Measurements from ENCODE around the gene CCDC190.

- TF ChIP-seq, protein P1, sequence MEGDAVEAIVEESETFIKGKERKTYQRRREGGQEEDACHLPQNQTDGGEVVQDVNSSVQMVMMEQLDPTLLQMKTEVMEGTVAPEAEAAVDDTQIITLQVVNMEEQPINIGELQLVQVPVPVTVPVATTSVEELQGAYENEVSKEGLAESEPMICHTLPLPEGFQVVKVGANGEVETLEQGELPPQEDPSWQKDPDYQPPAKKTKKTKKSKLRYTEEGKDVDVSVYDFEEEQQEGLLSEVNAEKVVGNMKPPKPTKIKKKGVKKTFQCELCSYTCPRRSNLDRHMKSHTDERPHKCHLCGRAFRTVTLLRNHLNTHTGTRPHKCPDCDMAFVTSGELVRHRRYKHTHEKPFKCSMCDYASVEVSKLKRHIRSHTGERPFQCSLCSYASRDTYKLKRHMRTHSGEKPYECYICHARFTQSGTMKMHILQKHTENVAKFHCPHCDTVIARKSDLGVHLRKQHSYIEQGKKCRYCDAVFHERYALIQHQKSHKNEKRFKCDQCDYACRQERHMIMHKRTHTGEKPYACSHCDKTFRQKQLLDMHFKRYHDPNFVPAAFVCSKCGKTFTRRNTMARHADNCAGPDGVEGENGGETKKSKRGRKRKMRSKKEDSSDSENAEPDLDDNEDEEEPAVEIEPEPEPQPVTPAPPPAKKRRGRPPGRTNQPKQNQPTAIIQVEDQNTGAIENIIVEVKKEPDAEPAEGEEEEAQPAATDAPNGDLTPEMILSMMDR (IDR thresholded peaks at IDR 0.05; ENCODE audit: control extremely low read depth in 1 of 3, insufficient read depth in 1 of 3, low read depth in 1 of 3, low read length in 3 of 3) = no peak
- TF ChIP-seq RFX5 (IDR thresholded peaks at IDR 0.05; ENCODE audit: borderline replicate concordance, low read depth, low read length) (no peak), POLR2AphosphoS5 (IDR thresholded peaks at IDR 0.05; ENCODE audit: low read depth, low read length) (no peak), MAFK (IDR thresholded peaks at IDR 0.05; ENCODE audit: low read depth, low read length) (no peak), GABPA (IDR thresholded peaks at IDR 0.05; ENCODE audit: borderline replicate concordance, insufficient read depth, low read length) (no peak), TCF12 (IDR thresholded peaks at IDR 0.05; ENCODE audit: low read depth, low read length) (no peak), CBX8 (IDR thresholded peaks at IDR 0.05; ENCODE audit: borderline replicate concordance, low read depth, low read length) (no peak), YY1 (IDR thresholded peaks at IDR 0.05; ENCODE audit: low read depth, low read length) (no peak), SP1 (IDR thresholded peaks at IDR 0.05; ENCODE audit: low read depth, low read length) (no peak), PHF8 (conservative IDR thresholded peaks at IDR 0.05; ENCODE audit: low read depth, low read length) (no peak), ASH2L (IDR thresholded peaks at IDR 0.05; ENCODE audit: low read length) (no peak), EP300 (IDR thresholded peaks at IDR 0.05; ENCODE audit: borderline replicate concordance in 1 of 2, low read depth in 2 of 2, low read length in 2 of 2) (no peak)
- TF ChIP-seq, protein P2, sequence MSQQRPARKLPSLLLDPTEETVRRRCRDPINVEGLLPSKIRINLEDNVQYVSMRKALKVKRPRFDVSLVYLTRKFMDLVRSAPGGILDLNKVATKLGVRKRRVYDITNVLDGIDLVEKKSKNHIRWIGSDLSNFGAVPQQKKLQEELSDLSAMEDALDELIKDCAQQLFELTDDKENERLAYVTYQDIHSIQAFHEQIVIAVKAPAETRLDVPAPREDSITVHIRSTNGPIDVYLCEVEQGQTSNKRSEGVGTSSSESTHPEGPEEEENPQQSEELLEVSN (IDR thresholded peaks at IDR 0.05) = no peak
Measured at GRCh38 chr1:162846256-162847212, 14.4 kb downstream of the CCDC190 start.
